Activated T-cell treated with anti-CD3 and anti-CD28 coated beads for 24 hours (primary cell): ENCODE measurements around the gene SH3TC1.

ENCODE experiments used
- DNase-seq: peaks from one replicate; pipeline ENCODE4 v3.0.0-alpha.2; 2020; ENCODE audit warnings: low read depth

Gene SH3TC1

DNA sequence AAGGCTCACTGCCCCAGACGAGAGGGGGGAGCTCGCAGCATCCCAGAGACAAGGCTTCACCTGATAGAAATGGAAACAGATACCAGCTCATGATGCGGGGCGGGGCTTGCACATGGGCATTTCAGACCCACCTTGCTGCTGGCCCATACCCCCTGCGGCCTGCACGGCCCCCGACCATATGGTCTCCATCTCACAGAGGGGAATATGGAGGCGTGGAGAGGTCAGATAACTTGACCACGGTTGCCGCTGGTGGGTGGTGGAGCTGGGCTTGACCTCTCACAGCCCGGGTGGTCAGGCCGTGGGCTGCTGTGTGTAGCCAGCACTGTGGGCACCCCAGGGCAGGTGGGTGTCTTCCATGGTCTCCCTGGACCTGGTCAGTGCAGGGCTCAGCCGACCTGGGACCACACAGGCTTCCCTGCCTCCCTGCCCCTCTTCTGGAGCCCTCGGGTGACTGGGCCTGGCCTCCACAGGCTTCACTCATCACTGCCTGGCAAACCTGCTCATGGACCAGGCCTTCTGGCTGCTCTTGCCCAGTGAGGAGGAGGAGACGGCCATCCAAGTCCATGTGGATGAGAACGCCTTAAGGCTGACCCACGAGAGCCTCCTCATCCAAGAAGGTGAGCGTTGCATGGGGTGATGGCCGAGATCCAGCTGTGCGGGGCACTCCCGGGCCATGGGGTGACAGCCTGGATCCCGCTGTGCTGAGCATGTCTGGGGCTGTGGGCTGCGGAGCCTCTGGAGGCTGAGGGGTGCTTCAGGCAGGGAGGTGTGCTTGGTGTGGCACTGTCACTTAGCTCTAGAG lies 16.8 kb downstream of the SH3TC1 start:
- DNase-seq = no peak

DNA sequence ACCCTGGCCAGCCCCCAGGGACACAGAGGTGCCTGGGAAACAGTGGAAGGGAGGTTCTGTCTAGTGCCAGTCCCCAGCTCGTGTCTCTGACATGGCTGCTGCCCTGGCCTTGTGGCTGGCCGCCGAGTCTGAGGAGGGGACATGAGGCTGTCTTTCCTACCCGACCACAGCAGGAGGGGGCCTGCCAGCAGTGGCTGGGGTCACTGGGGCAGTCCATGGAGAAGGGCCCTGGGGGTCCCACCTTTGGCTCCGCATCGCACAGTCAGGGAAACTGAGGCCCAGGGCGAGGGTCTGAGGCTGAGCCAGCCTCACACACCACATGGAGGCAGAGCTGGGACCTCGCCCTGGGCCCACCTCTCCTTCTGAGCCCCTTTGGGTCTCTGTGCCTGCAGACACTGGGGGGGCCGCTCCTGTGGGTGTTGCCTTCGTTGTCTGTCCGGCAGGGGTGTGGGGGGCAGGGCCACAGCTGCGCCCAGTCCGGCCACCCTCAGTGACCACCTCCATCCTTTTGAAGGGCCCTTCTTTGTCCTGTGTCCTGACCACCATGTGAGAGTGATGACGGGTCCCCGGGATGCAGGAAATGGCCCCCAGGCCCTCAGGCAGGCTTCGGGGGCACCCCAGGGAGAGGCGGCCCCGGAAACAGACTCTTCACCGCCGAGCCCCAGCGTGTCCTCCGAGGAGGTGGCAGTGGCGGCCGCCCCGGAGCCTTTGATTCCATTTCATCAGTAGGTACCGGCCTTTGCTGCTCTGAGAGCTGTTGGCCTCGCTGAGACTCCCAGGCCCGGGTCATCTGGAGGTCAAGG lies 17.6 kb downstream of the SH3TC1 start:
- no peak for DNase-seq

DNA sequence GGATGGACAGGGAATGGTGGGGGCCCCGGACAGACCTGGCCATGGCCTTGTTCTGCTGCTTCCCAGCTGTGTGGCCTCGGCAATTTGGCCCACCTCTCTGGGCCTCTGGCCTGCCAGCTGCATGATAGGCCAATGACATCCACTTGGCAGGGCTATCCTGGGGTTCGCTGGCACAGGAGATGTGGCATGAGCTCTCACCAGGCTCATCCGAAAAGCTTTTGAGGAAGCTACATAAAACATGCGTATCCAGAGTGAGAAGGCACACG lies 18.1 kb downstream of the SH3TC1 start:
- DNase-seq = no peak

DNA sequence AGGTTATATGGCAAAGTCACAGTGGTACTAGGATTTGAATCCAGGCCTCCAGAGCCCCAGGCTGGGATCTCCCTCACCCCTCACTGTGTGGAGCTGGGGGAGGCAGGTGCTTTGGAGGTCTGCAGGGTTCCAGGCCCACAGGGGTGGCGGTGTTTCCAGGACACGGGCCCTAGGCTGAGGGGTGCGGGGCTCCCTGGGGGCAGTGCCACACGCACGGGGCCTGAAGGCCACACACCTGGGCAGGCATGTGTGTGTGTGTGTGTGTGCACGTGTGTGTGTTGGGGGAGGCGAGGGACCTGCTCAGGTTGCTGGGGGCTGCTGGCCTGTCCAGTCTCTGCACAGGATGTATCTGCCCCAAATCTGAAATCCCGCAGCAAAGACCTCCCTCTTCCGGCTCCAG lies 18.8 kb downstream of the SH3TC1 start:
- DNase-seq = no peak

DNA sequence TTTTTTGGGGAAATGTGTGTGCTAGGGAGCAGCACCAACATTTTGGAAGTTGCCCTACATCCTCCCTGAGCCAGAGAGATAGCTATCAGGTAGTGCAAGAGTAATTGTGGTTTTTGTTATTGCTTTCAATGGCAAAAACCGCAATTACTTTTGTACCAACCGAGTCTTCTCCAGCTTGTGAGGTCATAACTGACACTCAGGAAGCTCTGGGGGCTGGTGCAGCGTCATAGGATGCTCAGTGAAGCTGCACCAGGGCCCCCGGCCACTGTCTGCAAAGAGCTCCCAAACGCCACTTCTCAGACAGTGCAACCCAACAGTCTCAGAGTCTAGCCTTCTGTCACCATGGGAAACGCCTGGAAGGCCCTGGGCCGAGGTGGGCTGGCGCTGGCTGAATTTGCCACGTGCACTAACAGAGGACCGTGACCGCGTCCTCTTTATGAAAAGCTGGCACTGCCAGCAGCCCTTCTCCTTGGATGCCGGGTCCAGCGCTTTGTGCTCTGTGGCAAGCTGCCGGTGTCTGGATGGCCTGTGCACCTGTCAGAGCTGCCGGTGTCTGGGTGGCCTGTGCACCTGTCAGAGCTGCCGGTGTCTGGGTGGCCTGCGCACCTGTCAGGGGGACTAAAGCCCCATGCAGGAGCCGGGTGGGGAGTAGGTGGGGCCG lies 19.4 kb downstream of the SH3TC1 start:
- DNase-seq = no peak

DNA sequence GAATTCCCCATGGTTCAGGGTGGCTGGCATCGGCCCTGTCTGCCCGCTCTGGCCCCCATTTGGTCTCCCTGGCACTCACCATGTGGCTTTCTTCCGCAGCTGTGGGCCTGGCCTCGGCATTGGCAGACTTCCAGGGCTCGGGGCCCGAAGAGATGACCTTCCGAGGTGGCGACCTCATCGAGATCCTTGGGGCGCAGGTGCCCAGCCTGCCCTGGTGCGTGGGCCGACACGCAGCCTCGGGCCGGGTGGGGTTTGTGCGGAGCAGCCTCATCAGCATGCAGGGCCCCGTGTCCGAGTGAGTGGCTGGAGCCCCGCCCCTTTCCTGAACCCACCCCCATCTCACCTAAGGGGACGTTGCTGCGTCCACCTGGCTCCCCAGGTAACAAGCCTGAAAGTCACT lies 20.1 kb downstream of the SH3TC1 start:
- DNase-seq = no peak

DNA sequence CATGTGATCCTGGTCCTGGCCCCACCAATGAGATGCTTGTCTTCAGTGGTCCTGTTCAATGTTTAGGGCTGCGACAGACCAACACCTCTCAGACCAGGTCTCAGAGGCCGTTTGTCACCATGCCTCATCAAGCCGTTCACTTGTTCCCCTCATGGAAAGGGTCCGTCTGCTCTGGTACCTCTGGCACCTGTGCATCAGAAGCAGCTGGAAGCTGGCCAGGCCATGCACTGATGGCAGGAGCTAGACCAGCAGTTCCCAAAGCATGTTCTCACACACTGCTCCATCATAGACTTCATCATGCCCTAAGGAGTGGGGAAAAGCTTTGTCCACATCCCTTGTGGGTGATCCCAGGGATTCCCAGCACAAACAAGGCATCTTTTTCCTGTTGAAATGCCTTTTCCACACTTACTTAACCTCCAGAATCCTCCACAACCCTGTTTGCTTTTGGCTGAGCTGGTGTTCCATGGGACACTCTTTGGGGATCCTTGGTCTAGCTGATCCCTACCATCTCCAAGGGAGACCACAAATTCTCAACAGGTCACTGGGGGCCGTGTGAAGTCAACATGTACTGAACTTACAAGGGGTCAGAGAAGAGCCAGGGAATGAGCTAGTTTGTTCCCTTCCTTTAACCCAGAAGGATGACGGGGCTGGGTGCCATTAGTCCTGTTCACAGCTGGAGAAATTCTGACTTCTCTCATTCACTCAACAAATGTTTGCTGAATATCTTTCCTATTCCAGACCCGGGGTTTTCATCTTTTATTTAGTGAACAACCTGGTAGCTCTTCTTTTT lies 21.8 kb downstream of the SH3TC1 start:
- no peak for DNase-seq

DNA sequence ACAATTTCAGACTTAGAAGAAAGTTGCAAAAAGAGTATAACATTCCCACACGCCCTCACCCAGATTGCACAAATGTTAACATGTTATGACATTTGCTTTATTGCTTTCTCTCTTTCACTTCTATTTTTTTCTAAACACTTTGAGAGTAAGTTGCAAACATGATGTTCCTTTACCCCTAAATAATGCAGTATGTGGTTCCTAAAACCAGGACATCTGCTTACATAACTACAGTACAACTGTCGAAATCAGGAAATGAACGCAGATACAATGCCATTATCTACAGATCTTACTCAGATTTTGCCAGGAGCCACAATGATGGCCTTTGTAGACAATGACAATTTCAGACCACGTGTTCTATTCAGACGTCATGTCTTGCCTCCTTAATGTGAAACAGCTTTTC lies 22.4 kb downstream of the SH3TC1 start:
- DNase-seq = no peak

DNA sequence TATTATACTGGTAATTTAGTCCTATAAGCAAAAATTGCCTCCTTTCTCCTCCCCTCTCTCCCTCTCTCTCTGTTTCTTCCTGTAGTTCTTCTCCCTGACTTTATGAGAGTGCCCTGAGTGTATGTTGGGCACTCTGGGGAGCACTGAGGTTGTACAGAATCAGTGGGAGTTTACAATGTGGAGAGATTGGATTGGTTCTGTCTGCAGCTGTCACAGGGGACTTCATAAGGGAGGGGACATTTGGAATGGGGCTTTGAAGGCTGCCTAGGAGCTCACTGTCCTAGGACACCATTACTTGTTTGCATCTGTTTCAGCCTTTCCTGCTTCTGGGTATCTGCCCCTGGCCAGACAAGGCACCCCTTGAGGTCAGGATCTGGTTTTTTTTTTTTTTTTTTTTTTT lies 22.9 kb downstream of the SH3TC1 start:
- no peak for DNase-seq

DNA sequence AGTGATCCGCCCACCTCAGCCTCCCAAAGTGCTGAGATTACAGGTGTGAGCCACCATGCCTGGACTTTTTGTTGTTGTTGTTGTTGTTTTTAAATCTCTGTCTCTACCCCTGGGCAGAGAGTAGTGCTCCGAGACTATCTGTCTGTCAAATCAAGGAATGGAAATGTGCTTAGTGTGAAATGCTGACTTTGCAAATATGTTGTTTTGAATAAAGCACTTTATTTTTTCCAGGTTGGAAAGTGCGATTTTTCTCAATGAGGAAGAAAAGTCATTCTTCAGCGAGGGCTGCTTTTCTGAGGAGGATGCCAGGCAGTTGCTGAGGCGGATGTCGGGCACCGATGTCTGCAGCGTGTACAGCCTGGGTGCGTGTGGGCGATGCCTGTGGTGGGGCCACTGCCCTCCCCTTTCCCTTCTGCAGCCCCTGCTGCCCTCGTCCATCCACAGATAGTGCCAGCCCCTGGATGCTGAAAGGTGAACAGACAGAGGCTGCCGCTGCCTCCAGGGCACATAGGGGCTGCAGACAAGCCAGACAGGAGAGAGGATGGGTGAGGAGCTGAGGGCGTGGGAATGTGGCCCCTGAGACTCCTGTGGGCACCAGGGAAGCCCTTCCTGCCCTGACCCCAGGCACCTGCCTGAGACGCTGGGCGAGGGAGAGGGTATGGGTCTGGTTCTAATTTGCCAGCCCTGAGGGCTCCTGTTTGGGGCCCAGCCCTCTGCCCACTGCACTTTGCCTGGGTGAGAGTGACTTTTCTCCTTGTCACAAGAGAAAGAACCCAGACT lies 23.7 kb downstream of the SH3TC1 start:
- no peak for DNase-seq

DNA sequence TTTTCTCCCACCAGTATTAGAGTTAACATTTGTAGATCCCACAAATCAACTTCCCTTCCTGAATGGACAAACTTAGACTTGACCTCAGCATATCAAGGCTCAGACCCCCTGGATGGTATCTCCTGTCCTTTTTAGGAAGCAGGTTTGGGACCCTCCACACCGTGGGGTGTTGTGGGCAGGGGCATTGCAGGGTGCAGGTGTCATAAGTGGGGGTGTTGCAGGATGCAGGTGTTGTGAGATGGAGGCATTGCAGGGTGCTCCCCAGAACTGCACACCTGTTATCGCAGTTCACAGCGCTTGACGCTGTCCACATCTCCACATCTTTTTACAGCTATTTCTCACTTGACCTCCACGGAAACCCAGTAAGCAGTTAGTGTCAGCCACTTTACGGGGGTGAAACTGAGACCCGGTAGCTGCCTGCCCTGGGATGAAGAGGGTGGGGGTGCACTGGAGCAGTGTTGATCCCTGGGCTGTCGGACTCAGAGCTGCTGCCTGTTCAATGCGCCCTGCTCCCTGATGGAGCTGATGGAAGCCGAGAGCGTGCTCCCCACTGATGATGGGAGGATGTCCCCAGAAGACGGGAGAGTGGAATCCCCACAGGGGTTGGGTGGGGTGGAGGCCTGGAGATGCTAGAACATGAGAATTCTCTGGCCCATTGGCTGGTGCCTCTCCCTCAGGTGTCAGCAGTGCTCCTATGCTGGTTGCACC lies 25.3 kb downstream of the SH3TC1 start:
- no peak for DNase-seq

DNA sequence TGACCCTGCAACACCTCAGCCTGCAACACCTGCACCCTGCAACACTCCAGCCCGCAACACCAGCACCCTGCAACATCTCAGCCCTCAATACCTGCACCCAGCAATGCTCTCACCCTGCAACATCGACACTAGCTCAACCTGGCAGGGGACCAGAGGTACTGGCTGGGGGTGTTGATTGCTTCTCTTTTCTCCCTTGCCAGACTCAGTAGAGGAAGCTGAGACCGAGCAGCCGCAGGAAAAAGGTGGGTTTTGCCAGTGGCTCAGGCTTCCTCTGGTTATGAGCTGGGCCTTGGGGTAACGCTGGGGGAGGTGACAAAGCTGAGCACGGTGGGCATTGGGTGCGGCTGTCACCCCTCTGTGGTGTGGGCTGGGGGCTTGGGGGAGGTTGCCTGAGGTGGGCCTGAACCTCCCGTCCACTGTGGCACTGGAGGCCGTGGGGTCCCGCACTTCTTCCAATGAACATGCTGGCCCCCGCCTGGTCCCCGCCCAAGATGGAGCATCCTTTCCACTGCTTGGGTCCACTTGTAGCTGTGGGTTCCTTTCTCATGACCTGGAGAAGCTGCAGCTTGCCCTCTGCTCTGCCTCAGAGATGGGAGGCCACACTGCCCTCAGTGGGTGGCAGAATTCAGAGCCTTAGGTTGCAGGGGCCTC lies 26.0 kb downstream of the SH3TC1 start:
- no peak for DNase-seq

DNA sequence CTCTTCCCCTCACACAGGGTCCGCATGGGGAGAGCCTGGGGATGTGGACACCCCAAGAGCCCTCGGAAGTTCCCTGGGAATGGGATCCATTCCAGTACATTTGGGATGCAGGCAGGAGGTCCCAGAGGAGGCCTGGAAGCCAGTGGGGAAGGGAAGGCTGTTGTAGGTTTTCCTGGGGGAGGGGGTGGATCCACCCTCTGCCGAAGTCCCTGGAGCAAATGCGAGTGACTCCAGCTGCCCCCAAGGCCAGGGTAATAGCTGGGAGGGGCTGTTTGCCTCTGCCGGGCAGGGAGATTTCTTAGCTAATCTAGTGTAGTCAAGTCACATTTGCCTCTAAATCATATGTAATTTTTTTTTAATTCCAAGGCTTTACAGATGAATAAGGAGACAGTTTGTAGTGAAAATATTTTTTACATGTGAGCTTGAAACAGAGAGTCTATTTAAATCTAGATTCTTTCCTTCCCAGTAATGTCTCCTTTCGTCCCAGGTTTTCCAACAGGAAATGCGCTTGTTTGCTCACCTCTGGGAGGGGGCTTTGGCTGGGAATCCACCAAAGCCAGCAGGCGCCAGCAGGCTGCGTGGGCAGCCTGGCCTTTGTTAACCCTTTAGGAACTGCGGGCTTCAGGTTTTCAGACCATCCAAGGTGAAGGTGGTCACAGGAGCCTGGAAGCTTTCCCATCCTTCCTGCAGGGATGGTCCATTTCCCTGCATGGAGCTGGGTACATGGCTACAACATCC lies 26.8 kb downstream of the SH3TC1 start:
- no peak for DNase-seq

DNA sequence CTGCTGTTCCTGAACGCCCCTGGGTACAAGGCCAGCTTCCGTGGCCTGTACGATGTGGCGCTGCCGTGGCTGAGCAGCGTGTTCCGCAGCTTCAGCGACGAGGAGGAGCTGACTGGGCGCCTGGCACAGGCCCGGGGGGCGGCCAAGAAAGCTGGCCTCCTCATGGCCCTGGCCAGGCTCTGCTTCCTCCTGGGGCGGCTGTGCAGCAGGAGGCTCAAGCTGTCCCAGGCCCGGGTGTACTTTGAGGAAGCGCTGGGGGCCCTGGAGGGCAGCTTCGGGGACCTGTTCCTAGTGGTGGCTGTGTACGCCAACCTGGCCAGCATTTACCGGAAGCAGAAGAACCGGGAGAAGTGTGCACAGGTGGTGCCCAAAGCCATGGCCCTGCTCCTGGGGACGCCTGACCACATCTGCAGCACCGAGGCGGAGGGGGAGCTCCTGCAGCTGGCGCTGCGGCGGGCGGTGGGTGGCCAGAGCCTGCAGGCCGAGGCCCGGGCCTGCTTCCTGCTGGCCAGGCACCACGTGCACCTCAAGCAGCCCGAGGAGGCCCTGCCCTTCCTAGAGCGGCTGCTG lies 28.2 kb downstream of the SH3TC1 start:
- DNase-seq = no peak

DNA sequence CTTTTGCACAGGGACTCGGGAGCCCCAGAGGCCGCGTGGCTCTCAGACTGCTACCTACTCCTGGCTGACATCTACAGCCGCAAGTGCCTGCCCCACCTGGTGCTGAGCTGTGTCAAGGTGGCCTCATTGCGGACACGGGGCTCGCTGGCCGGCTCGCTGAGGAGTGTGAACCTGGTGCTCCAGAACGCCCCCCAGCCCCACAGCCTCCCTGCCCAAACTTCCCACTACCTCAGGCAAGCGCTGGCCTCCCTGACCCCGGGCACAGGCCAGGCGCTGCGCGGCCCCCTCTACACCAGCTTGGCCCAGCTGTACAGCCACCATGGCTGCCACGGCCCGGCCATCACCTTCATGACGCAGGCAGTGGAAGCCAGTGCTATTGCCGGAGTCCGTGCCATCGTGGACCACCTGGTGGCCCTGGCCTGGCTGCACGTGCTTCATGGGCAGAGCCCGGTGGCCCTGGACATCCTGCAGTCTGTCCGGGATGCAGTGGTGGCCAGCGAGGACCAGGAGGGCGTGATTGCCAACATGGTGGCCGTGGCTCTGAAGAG lies 28.8 kb downstream of the SH3TC1 start:
- DNase-seq = no peak

DNA sequence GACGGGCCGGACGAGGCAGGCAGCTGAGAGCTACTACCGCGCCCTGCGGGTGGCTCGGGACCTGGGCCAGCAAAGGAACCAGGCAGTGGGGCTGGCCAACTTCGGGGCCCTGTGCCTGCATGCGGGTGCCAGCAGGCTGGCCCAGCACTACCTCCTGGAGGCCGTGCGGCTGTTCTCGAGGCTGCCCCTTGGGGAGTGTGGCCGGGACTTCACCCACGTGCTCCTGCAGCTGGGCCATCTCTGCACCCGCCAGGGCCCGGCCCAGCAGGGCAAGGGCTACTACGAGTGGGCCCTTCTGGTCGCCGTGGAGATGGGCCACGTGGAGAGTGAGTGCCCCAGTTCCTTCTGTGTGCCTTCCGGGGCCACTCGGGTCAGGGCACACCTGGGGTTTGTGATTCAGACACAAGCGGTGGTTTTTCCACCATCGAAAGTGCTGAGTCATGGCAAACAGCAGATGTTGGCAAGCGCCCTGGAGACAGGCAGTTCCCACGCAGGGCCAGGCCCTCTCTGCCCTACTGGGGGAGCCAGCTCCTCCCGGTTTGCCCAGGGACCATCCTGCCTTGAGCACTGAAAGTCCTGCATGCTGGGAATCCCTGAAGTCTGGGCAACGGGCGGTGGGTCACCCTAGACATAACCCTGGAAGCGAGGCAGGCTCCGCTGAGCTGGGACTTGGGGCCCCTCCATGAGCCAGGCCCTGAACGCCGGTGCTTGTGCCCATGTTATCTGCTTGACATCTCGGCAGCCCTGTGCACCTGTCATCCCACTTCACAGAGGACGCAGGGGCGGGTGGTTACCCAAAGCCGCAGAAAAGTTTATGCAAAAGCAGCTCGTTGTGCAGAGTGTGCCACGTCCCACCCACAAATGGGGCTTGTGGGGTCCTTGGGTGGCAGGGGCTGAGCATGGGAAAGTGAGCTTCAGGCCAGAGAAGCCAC lies 29.5 kb downstream of the SH3TC1 start:
- peak; percentile 76 for DNase-seq

DNA sequence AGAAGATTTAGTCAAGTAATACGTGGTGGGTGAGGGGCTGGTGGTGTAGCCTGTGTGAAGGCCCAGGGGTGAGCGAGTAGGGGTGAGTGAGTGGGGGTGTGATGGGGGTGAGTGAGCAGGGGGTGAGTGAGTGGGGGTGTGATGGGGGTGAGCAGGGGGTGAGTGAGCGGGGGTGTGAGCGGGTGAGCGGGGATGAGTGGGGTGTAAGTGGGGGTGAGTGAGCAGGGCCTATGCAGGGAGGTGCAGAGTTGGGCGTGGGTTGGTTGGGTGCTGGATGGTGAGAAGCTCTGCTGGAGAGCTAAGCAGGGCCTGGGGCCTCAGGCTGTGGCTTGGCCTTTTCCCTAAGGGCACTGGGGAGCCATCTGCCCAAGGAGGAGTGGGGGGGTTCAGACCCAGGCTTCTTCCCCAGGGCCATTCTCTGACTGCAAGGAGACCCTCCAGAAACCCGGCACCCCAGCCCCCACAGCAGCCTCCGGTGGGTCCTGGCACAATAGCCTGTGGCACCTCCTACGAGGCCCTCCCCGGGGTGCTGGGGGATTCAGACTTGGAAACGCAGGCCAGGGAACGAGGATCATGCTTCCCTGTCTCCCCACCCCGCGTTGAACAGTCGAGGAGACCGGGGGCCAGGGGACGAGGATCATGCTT lies 30.4 kb downstream of the SH3TC1 start:
- DNase-seq = no peak
